GM12875 (cell line): ENCODE measurements around the gene ONECUT2.
A peak's percentile ranks its signal among the peaks of the same experiment; 100 is the strongest.
"Not testable (repeated sequence)": the region's sequence is repeated elsewhere in the genome, so short reads cannot be mapped to it uniquely, and the experiment has no call there.

ENCODE experiments used
- H3K4me3 ChIP-seq: one replicate; pipeline ENCODE4 v1.5.1; 2011; ENCODE audit warnings: low read depth, low read length, control low read depth
- TF ChIP-seq, protein P1 (sequence below): IDR thresholded peaks from 2 replicates; pipeline ENCODE4 v1.5.1; 2011; ENCODE audit warnings: low read depth, mild to moderate bottlenecking, control low read depth, inconsistent platforms, low read length, moderate library complexity, borderline replicate concordance; ENCODE audit not compliant: insufficient read depth

The ONECUT2 gene

DNA sequence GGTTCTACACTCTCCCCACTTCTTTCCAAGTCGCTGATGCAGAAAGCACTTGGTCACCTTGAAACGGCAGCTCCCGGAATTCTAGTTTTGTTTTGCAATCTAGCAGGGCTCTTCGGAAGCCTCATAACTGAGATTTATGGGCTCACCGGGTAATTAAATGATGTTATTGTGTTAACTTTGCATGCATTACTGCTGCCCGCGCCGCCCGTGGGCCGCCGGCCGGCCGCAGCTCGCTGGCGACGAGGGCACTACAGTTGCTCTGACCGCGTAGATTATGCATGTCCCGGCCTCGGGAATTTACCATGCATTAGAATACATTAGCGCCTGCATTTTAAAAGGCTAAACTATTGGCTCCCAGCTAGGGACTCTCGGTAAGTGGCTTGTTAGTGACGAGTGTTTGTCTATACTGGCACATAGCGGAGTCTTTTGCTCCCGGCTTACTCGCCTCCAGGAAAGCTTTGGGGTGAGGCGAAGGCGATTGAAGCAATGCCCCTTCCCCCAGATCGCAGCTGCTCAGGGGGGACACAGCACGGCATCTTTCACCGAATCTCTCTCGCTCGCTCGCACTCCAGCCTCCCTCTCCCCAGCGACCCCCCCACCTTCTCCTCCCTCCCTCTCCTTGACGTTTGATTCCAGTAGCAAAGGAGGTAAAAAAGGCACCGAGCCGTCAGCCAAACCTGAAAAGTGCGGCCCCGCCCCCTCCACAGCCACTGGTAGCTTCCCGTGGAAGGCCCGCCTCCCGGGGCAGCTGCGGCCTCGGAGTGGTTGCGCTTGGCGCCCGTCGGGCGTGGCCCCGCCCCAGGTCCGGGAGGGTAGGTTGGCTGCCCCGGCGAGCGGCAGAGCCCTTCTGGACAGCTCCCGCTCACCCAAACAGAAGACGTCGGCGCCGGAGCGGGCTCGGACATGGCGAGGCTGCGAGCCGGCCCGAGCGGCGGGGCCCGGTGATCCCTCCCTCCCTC lies at the start of gene ONECUT2:
Gene ONECUT2 (plus strand): TSS at position 839 of the 959 bp plus-strand sequence. CDS start 343 bp downstream, outside the sequence.
- peak within 1 kb of the TSS; percentile 41 for H3K4me3 ChIP-seq
- TF ChIP-seq, protein P1, sequence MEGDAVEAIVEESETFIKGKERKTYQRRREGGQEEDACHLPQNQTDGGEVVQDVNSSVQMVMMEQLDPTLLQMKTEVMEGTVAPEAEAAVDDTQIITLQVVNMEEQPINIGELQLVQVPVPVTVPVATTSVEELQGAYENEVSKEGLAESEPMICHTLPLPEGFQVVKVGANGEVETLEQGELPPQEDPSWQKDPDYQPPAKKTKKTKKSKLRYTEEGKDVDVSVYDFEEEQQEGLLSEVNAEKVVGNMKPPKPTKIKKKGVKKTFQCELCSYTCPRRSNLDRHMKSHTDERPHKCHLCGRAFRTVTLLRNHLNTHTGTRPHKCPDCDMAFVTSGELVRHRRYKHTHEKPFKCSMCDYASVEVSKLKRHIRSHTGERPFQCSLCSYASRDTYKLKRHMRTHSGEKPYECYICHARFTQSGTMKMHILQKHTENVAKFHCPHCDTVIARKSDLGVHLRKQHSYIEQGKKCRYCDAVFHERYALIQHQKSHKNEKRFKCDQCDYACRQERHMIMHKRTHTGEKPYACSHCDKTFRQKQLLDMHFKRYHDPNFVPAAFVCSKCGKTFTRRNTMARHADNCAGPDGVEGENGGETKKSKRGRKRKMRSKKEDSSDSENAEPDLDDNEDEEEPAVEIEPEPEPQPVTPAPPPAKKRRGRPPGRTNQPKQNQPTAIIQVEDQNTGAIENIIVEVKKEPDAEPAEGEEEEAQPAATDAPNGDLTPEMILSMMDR, result no peak

DNA sequence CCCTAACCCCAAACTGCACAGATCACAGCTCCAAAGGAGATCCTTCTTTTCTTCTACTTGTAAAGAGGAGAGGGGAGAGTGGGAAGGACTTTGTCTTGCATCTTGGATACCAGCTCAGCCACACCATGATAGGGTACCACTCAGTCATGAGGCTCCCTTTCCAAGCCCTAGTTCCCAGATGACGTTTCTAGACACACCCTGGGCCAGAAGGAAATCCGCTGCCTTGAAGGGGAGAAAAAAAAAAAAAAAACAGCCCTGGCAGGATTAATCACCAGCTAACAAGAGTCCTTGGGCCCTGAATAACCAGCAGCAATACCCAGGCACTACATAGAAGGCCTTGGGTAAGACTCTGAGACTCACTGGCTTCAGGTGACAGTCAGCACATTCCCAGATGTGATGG lies 45.9 kb upstream of the ONECUT2 start:
- TF ChIP-seq, protein P1, result no peak
- no peak overlapping the region for H3K4me3 ChIP-seq

DNA sequence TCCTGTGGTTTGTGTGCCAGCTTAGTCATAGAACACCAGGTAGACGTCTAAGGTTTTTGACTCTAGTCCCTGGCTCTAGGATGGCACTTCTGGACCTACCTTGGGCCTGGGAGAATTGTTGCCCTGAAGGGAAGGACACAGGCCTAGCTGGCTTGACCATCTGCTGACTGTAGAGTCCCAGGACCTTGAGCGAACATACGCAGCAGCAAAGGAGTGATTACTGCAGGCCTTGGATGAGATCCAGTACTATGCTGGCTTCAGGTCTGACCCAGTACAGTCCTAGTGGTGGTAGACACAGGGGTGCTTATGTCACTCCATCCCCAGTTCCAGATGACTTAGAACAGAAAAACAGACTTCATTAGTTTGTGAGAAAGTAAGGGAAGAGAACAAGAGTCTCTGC lies 45.1 kb upstream of the ONECUT2 start:
- no peak overlapping the region for H3K4me3 ChIP-seq
- TF ChIP-seq, protein P1, result no peak

DNA sequence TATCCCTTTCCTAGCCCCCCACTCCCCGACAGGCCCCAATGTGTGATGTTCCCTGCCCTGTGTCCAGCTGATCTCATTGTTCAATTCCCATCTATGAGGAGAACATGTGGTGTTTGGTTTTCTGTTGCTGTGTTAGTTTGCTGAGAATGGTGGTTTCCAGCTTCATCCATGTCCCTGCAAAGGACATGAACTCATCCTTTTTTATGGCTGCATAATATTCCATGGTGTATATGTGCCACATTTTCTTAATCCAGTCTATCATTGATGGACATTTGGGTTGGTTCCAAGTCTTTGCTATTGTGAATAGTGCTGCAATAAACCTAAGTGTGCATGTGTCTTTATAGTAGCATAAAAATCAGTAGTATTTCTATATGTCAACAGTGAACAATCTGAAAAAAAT lies 40.4 kb upstream of the ONECUT2 start:
- H3K4me3 ChIP-seq, result not testable (repeated sequence)

DNA sequence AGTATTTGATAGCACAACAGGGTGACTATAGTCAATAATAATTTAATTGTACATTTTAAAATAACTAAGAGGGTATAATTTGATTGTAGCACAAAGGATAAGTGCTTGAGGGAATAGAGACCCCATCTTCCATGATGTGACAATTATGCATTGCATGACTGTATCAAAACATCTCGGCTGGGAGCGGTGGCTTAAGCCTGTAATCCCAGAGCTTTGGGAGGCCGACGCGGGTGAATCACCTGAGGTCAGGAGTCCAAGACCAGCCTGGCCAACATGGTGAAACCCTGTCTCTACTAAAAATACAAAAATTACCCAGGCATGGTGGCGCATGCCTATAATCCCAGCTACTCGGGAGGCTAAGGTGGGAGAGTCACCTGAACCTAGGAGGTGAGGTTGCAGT lies 38.3 kb upstream of the ONECUT2 start:
- H3K4me3 ChIP-seq, result not testable (repeated sequence)

DNA sequence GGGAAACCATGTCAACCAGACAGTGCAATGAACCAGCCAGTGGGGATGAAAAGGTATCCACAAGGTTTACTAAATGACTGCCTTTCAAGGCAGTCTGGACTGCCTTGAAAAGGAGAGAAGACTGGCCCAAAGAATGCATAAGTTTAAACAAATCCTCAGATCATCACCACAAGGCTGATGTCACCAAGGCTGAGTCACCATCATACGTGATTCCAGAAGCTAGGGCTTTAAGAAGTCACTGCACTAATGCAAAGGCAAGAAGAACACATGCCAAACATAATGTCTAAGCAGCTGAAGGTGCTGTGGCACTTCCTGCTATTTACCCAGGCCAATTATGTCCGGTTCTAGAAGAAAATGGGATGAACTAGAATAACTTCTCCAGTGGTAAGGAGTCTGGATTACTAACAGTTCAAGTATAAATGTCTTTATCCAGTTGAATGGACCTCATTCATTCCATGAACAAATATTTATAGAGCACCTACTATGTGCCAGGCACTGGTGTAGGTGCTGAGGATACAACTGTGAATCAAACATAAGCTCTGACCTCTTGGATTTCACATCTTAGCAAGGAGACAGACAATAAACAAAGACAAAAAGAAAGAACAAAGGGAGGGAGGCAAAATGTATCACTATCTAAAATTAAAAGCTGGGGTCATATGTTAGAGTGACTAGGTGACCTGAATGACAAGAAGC lies 37.6 kb upstream of the ONECUT2 start:
- no peak overlapping the region for H3K4me3 ChIP-seq
- TF ChIP-seq, protein P1, result no peak

DNA sequence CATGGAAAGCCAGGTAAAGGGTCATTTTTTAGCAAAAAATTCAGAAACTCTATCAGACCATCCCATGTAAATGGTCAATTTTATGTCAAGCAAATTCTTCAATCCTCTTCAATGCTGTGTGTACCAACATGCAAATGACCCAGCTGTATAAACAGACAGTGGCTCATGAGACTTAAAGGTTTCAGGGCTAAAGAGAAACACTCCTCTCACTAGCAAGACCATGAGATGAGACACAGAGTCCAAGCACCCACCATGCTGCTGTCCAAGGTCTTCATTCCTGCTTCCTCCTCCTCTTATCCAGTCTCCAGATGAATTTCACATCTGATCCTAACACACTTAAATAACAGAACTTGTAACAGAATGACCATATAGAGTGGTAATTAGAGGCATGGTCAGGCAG lies 30.8 kb upstream of the ONECUT2 start:
- no peak overlapping the region for H3K4me3 ChIP-seq
- TF ChIP-seq, protein P1, result no peak

DNA sequence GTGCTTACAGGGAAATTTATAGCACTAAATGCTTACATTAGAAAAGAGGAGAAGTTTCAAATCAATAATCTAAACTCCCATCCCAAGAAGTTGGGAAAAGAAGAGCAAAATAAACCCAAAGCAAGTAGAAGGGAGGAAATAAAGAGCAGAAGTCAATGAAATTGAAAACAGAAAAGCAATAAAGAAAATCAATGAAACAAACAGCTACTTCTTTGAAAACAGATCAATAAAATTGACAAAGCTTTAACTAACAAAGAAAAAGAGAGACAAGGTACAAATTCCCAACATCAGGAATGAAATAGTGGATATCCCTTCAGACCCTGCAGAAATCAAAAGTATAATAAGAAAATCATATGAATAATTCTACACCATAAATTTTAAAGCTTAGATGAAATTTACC lies 25.5 kb upstream of the ONECUT2 start:
- TF ChIP-seq, protein P1, result no peak
- H3K4me3 ChIP-seq, result no peak overlapping the region
